Esophagus squamous epithelium (tissue), 5 donors: ENCODE results near the gene RPAIN. TPM values are rescaled to one million over a fixed set of nuclear protein-coding genes. Genes with fewer than 3 reads are reported as not detected.

ENCODE experiments used
- DNase-seq: peaks from one replicate; lab custom pipeline; 2025; lab: John Stamatoyannopoulos, UW
- H3K27ac ChIP-seq, 4 donors: fragments of 200-600 bp; sonication (generic); one replicate each; pipeline ENCODE4 v1.5.1; 2016 to 2019; ENCODE audit warnings: mild to moderate bottlenecking in 1 of 4
- H3K27me3 ChIP-seq, 4 donors: fragments of 200-600 bp; sonication (generic); 1 replicate in 3 of 4; 2 replicates in 1 of 4; pipeline versions ENCODE4 v1.5.1 to v1.6.0; 2017 to 2021; ENCODE audit warnings: antibody characterized with exemption in 1 of 4
- H3K36me3 ChIP-seq, 3 donors: fragments of 200-600 bp; sonication (generic); one replicate each; pipeline ENCODE4 v1.5.1; 2016 to 2019
- H3K4me1 ChIP-seq, 3 donors: fragments of 200-600 bp; sonication (generic); one replicate each; pipeline ENCODE4 v1.5.1; 2017 to 2019
- H3K4me3 ChIP-seq, 4 donors: fragments of 200-600 bp; sonication (generic); 1 replicate in 3 of 4; 2 replicates in 1 of 4; pipeline ENCODE4 v1.5.1; 2016 to 2019; ENCODE audit warnings: mild to moderate bottlenecking in 2 of 4, moderate library complexity in 1 of 4
- H3K9me3 ChIP-seq, 3 donors: fragments of 200-600 bp; sonication (generic); one replicate each; pipeline ENCODE4 v1.5.1; 2016 to 2019
- CTCF ChIP-seq, 6 experiments: fragments of 450-650 bp in 4 of 6; fragments of 200-600 bp in 2 of 6; sonication (generic) in 2 of 6; IDR thresholded peaks; one replicate each; pipeline ENCODE4 v1.5.1; 2016 to 2019; ENCODE audit warnings: antibody characterized with exemption in 6 of 6, mild to moderate bottlenecking in 4 of 6, moderate library complexity in 4 of 6
- POLR2A ChIP-seq, 4 donors: fragments of 450-650 bp; IDR thresholded peaks; one replicate each; pipeline ENCODE4 v1.6.1; 2017; ENCODE audit warnings: antibody characterized with exemption in 4 of 4, mild to moderate bottlenecking in 4 of 4, moderate library complexity in 3 of 4
- WGBS, 2 donors: methylation state at CpG; one replicate each; pipeline ENCODE4 v1.1.5; 2018; 5-methylcytosine and 5-hydroxymethylcytosine counted together
- intact Hi-C: fragments of 100-400 bp; cut with DNase I; formaldehyde crosslinking; loops from one replicate; pipeline ENCODE4 v1.15.0; 2022
- total RNA-seq, 4 donors: library from RNA; depleted of rRNA; stranded (reverse); fragments of >200 nt; gene quantifications; one replicate each; pipeline ENCODE4 v1.1.0, GENCODE V29; 2016
- donor health status: DM: yes; HTN: yes; CAD: no.

RPAIN gene
- total RNA-seq, 4 donors from 2014 or later = 22.4 to 37.4 (median 29.8) TPM

- peak overlapping the region in 3 of 4 donors; percentile 70 to 89 (median 75) for H3K27ac ChIP-seq
- 22 to 36% methylated on average over 5 of the region's 5 CpGs for WGBS, 2 donors
These were observed 17.8 kb downstream of the RPAIN start for GRCh38 chr17:5437721-5438317.

GRCh38 chr17:5438716-5439445, 18.9 kb downstream of the RPAIN start, which contains the start of gene C1QBP:
Gene C1QBP (minus strand): TSS chr17:5439155. CDS start chr17:5439073, 82 bp downstream.
- H3K36me3 ChIP-seq = peaks cover 6 to 59% (median 22%) of the 10 kb centered on the region in 3 donors
- intact Hi-C loops = no loop called here
- DNase-seq = peak; percentile 35
- H3K9me3 ChIP-seq = no peaks in the 10 kb centered on the region
- H3K4me3 ChIP-seq = peak within 1 kb of the TSS; percentile 67 to 92 (median 74)
- WGBS, 2 donors = 2% methylated on average over 9 to 12 of the region's 75 CpGs
- peak within 1 kb of the TSS; percentile 70 to 89 (median 79) for H3K27ac ChIP-seq
- TF ChIP-seq POLR2A (IDR thresholded peaks at IDR 0.05) = peak in 2 of 4 donors; percentile 36 to 71
- peak; percentile 96 to 100 (median 100) for TF ChIP-seq CTCF (IDR thresholded peaks at IDR 0.05)
- peaks cover 9 to 45% (median 21%) of the 10 kb centered on the region in 3 donors for H3K4me1 ChIP-seq
- H3K27me3 ChIP-seq = no peaks in the 10 kb centered on the region

More at GRCh38 chr17:5437721-5438317, 17.8 kb downstream of the RPAIN start:
- intact Hi-C loops = no loop called here
- Histone ChIP-seq H3K27me3 (no peaks in the 10 kb centered on the region), H3K4me1 (peaks cover 9 to 45% (median 21%) of the 10 kb centered on the region in 3 donors), H3K9me3 (no peaks in the 10 kb centered on the region), H3K4me3 (peak overlapping the region; percentile 67 to 92 (median 74)), H3K36me3 (peaks cover 6 to 59% (median 28%) of the 10 kb centered on the region in 3 donors)
- no peak for TF ChIP-seq CTCF (IDR thresholded peaks at IDR 0.05)
- TF ChIP-seq POLR2A (IDR thresholded peaks at IDR 0.05) = no peak
- DNase-seq = no peak

- H3K27ac ChIP-seq = peak overlapping the region; percentile 70 to 89 (median 79)
- H3K27me3 ChIP-seq = no peaks in the 10 kb centered on the region
- H3K9me3 ChIP-seq = no peaks in the 10 kb centered on the region
- WGBS, 2 donors = 0 to 28% methylated on average over 1 of the region's 1 CpG
- peak overlapping the region; percentile 67 to 92 (median 74) for H3K4me3 ChIP-seq
- peak in 1 of 6 experiments; percentile 4 for TF ChIP-seq CTCF (IDR thresholded peaks at IDR 0.05)
- no peak for TF ChIP-seq POLR2A (IDR thresholded peaks at IDR 0.05)
- peaks cover 9 to 45% (median 21%) of the 10 kb centered on the region in 3 donors for H3K4me1 ChIP-seq
- peaks cover 6 to 59% (median 24%) of the 10 kb centered on the region in 3 donors for H3K36me3 ChIP-seq
- DNase-seq = no peak
- intact Hi-C loops = no loop called here
These were observed 19.4 kb downstream of the RPAIN start for GRCh38 chr17:5439446-5439764.

- DNase-seq = no peak
- Histone ChIP-seq H3K4me3 (no peak overlapping the region), H3K4me1 (peaks cover 0 to 9% (median 5%) of the 10 kb centered on the region in 3 donors), H3K27ac (no peak overlapping the region), H3K36me3 (peaks cover 9 to 69% (median 25%) of the 10 kb centered on the region in 3 donors), H3K27me3 (no peaks in the 10 kb centered on the region), H3K9me3 (no peaks in the 10 kb centered on the region)
- 87 to 88% methylated on average over 5 to 6 of the region's 6 CpGs for WGBS, 2 donors
- intact Hi-C loops = no loop called here
- TF ChIP-seq POLR2A (IDR thresholded peaks at IDR 0.05) (no peak), CTCF (IDR thresholded peaks at IDR 0.05) (no peak)
These were observed 23.7 kb downstream of the RPAIN start for GRCh38 chr17:5443728-5444127.

- H3K27ac ChIP-seq = no peak overlapping the region
- H3K9me3 ChIP-seq = no peaks in the 10 kb centered on the region
- DNase-seq = no peak
- intact Hi-C loops = no loop called here
- H3K4me3 ChIP-seq = no peak overlapping the region
- TF ChIP-seq POLR2A (IDR thresholded peaks at IDR 0.05) = no peak
- no peak for TF ChIP-seq CTCF (IDR thresholded peaks at IDR 0.05)
- peaks cover 0 to 8% (median 5%) of the 10 kb centered on the region in 3 donors for H3K4me1 ChIP-seq
- peaks cover 9 to 74% (median 25%) of the 10 kb centered on the region in 3 donors for H3K36me3 ChIP-seq
- 93 to 95% methylated on average over 9 to 18 of the region's 22 CpGs for WGBS, 2 donors
- no peaks in the 10 kb centered on the region for H3K27me3 ChIP-seq
These were observed 24.2 kb downstream of the RPAIN start for GRCh38 chr17:5444209-5444608.
